H1 (cell line): ENCODE data around the gene RSKR. TPM values are rescaled to one million over a fixed set of nuclear protein-coding genes. Genes with fewer than 3 reads are reported as not detected.

Experiments used
- CTCF ChIA-PET: fragments of 300-600 bp; sonication (Branson Sonifier 250); formaldehyde crosslinking; loops from one replicate; lab custom pipeline; 2021; ENCODE audit not compliant: partially characterized antibody; lab: Charles Lee
- POLR2A ChIA-PET: fragments of 300-600 bp; sonication (Branson Sonifier 250); formaldehyde crosslinking; loops from one replicate; lab custom pipeline; 2021; ENCODE audit warnings: inconsistent platforms; ENCODE audit not compliant: partially characterized antibody; lab: Charles Lee
- DNase-seq, 2 experiments: peaks; one replicate each; pipeline versions ENCODE4 v3.0.0 to v3.0.0-alpha.2; 2010 to 2022; ENCODE audit warnings: low spot score in 2 of 2, low read depth in 1 of 2, mixed read lengths in 1 of 2
- FAIRE-seq: peaks from 2 replicates; lab custom pipeline; 2011; peaks lifted over from hg19 to GRCh38; lab: Jason Lieb, UNC
- H2AFZ ChIP-seq: 2 replicates; pipeline ENCODE4 v1.8.1; 2012; ENCODE audit warnings: low read length, inconsistent platforms
- H2AK5ac ChIP-seq: 2 replicates; pipeline ENCODE4 v1.6.1; 2013; ENCODE audit warnings: low read depth, low read length
- H2BK120ac ChIP-seq: replicated peaks from 2 replicates; pipeline ENCODE3; 2013; ENCODE audit warnings: low read depth, low read length, inconsistent platforms
- H2BK12ac ChIP-seq: 2 replicates; pipeline ENCODE4 v1.6.1; 2013; ENCODE audit warnings: low read depth, low read length
- H2BK15ac ChIP-seq: 2 replicates; pipeline ENCODE4 v1.6.1; 2013; ENCODE audit warnings: low read length
- H2BK20ac ChIP-seq: 2 replicates; pipeline ENCODE4 v1.6.1; 2013; ENCODE audit warnings: low read length
- H2BK5ac ChIP-seq: 2 replicates; pipeline ENCODE4 v1.6.1; 2013; ENCODE audit warnings: low read depth, low read length
- H3K14ac ChIP-seq: 2 replicates; pipeline ENCODE4 v1.6.1; 2013; ENCODE audit warnings: inconsistent platforms; ENCODE audit not compliant: insufficient read length
- H3K18ac ChIP-seq: 2 replicates; pipeline ENCODE4 v1.6.1; 2013; ENCODE audit warnings: low read length; ENCODE audit errors: extremely low read depth
- H3K23ac ChIP-seq: 2 replicates; pipeline ENCODE4 v1.6.1; 2013; ENCODE audit warnings: inconsistent platforms; ENCODE audit not compliant: insufficient read length
- H3K23me2 ChIP-seq: 2 replicates; pipeline ENCODE4 v1.6.1; 2013; ENCODE audit warnings: low read depth, low read length
- H3K27ac ChIP-seq: 2 replicates; pipeline ENCODE4 v1.6.1; 2011; ENCODE audit warnings: low read depth, low read length, inconsistent platforms
- H3K27me3 ChIP-seq, 4 experiments: replicated peaks in 1 of 4; 1 replicate in 1 of 4; 2 replicates in 3 of 4; pipeline versions ENCODE4 v1.6.1 to v1.8.1; 2011 to 2013; ENCODE audit warnings: low read length in 3 of 4, mild to moderate bottlenecking in 3 of 4, inconsistent platforms in 2 of 4, mixed read lengths in 2 of 4, moderate library complexity in 1 of 4; ENCODE audit not compliant: control insufficient read depth in 3 of 4, insufficient read depth in 3 of 4; ENCODE audit errors: extremely low read depth in 1 of 4
- H3K36me3 ChIP-seq, 4 experiments: 2 replicates each; pipeline versions ENCODE4 v1.6.1 to v1.8.1; 2011 to 2013; ENCODE audit warnings: mild to moderate bottlenecking in 4 of 4, low read length in 3 of 4, moderate library complexity in 2 of 4, control low read depth in 1 of 4, inconsistent platforms in 1 of 4; ENCODE audit not compliant: insufficient read depth in 4 of 4, control insufficient read depth in 2 of 4
- H3K4ac ChIP-seq: replicated peaks from 2 replicates; pipeline ENCODE3; 2013; ENCODE audit warnings: low read length, low read depth, mixed read lengths, inconsistent platforms; ENCODE audit not compliant: insufficient read length
- H3K4me1 ChIP-seq, 4 experiments: replicated peaks in 1 of 4; 1 replicate in 1 of 4; 2 replicates in 3 of 4; pipeline versions ENCODE4 v1.6.1 to v1.8.1; 2011 to 2013; ENCODE audit warnings: low read length in 3 of 4, inconsistent platforms in 2 of 4, mixed read lengths in 1 of 4; ENCODE audit not compliant: insufficient read depth in 4 of 4, control insufficient read depth in 3 of 4
- H3K4me2 ChIP-seq, 2 experiments: 2 replicates each; pipeline versions ENCODE4 v1.6.1 to v1.8.1; 2011 to 2013; ENCODE audit warnings: low read depth in 2 of 2, low read length in 2 of 2, control low read depth in 1 of 2, inconsistent platforms in 1 of 2, mild to moderate bottlenecking in 1 of 2; ENCODE audit not compliant: insufficient read depth in 1 of 2
- H3K4me3 ChIP-seq, 4 experiments: fragments of 200-600, 300-600 bp in 1 of 4; sonication (generic), shearing (Covaris generic), sonication (Bioruptor Twin) in 1 of 4; 2 replicates each; pipeline versions ENCODE4 v1.5.1 to v1.8.1; 2011 to 2016; ENCODE audit warnings: low read length in 4 of 4, low read depth in 3 of 4, control low read depth in 2 of 4, inconsistent platforms in 2 of 4, mild to moderate bottlenecking in 2 of 4, mixed read lengths in 1 of 4, moderate library complexity in 1 of 4; ENCODE audit not compliant: insufficient read depth in 2 of 4; ENCODE audit errors: extremely low read depth in 1 of 4
- H3K56ac ChIP-seq: replicated peaks from 2 replicates; pipeline ENCODE3; 2013; ENCODE audit warnings: low read depth, mild to moderate bottlenecking, mixed read lengths, low read length, inconsistent platforms; ENCODE audit not compliant: insufficient read length
- H3K79me1 ChIP-seq: 2 replicates; pipeline ENCODE4 v1.6.1; 2013; ENCODE audit warnings: low read depth, low read length, control low read depth
- H3K79me2 ChIP-seq, 2 experiments: 2 replicates each; pipeline versions ENCODE4 v1.6.1 to v1.8.1; 2012 to 2013; ENCODE audit warnings: low read length in 2 of 2, mild to moderate bottlenecking in 2 of 2, inconsistent platforms in 1 of 2; ENCODE audit not compliant: insufficient read depth in 2 of 2, control insufficient read depth in 1 of 2
- H3K9ac ChIP-seq, 4 experiments: replicated peaks in 1 of 4; 1 replicate in 1 of 4; 2 replicates in 3 of 4; pipeline versions ENCODE4 v1.6.1 to v1.8.1; 2011 to 2013; ENCODE audit warnings: low read depth in 3 of 4, low read length in 3 of 4, control low read depth in 2 of 4, mild to moderate bottlenecking in 2 of 4, moderate library complexity in 2 of 4, inconsistent platforms in 1 of 4; ENCODE audit errors: extremely low read depth in 1 of 4
- H3K9me3 ChIP-seq, 2 experiments: 2 replicates each; pipeline versions ENCODE4 v1.6.1 to v1.8.1; 2012 to 2013; ENCODE audit warnings: mild to moderate bottlenecking in 2 of 2, moderate library complexity in 2 of 2, control low read depth in 1 of 2, inconsistent platforms in 1 of 2, low read depth in 1 of 2, low read length in 1 of 2, mixed read lengths in 1 of 2; ENCODE audit not compliant: insufficient read depth in 2 of 2
- H4K20me1 ChIP-seq, 2 experiments: replicated peaks in 1 of 2; 2 replicates each; pipeline versions ENCODE3 to v1.8.1; 2011 to 2013; ENCODE audit warnings: inconsistent platforms in 2 of 2, low read length in 2 of 2, mild to moderate bottlenecking in 1 of 2; ENCODE audit not compliant: insufficient read depth in 2 of 2, control insufficient read depth in 1 of 2
- H4K5ac ChIP-seq: 2 replicates; pipeline ENCODE4 v1.6.1; 2013; ENCODE audit warnings: low read length, low read depth, mixed read lengths, inconsistent platforms; ENCODE audit not compliant: insufficient read length
- H4K8ac ChIP-seq: 2 replicates; pipeline ENCODE4 v1.8.0; 2013; ENCODE audit warnings: mild to moderate bottlenecking, moderate library complexity, low read length, inconsistent platforms; ENCODE audit not compliant: insufficient read depth; ENCODE audit errors: extremely low read depth
- H4K91ac ChIP-seq: replicated peaks from 2 replicates; pipeline ENCODE3; 2013; ENCODE audit warnings: low read length, mixed read lengths, inconsistent platforms; ENCODE audit not compliant: insufficient read length
- ASH2L ChIP-seq: fragments of 200-600, 300-600 bp; sonication (generic); IDR thresholded peaks from one replicate; pipeline ENCODE4 v1.7.1; 2017; ENCODE audit warnings: low read length
- BCL11A ChIP-seq, 2 experiments: IDR thresholded peaks; one replicate each; pipeline ENCODE4 v1.6.1; 2011; ENCODE audit warnings: low read depth in 2 of 2, low read length in 2 of 2, mild to moderate bottlenecking in 2 of 2
- CEBPB ChIP-seq: IDR thresholded peaks from 2 replicates; pipeline ENCODE4 v1.6.1; 2012; ENCODE audit warnings: low read depth, low read length
- FOSL1 ChIP-seq: IDR thresholded peaks from 2 replicates; pipeline ENCODE4 v1.6.1; 2011; ENCODE audit warnings: mild to moderate bottlenecking, low read depth, low read length, moderate library complexity; ENCODE audit not compliant: insufficient read depth
- GABPA ChIP-seq: IDR thresholded peaks from 2 replicates; pipeline ENCODE4 v1.6.1; 2011; ENCODE audit warnings: mild to moderate bottlenecking, low read length, moderate library complexity, borderline replicate concordance; ENCODE audit not compliant: insufficient read depth
- GTF2F1 ChIP-seq: IDR thresholded peaks from 2 replicates; pipeline ENCODE4 v1.6.1; 2012; ENCODE audit warnings: low read depth, low read length, improper control_type of control experiment, borderline replicate concordance
- NRF1 ChIP-seq: IDR thresholded peaks from 2 replicates; pipeline ENCODE4 v1.6.1; 2011; ENCODE audit warnings: mild to moderate bottlenecking, low read depth, low read length, improper control_type of control experiment
- PHF8 ChIP-seq: fragments of 200-600 bp; sonication (generic); conservative IDR thresholded peaks from 2 replicates; pipeline ENCODE4 v1.7.1; 2012; ENCODE audit warnings: low read depth, mild to moderate bottlenecking, inconsistent platforms, low read length, moderate library complexity
- SUZ12 ChIP-seq: fragments of 200-600 bp; sonication (generic); IDR thresholded peaks from 2 replicates; pipeline ENCODE4 v1.6.1; 2012; ENCODE audit warnings: mild to moderate bottlenecking, inconsistent platforms, low read length, moderate library complexity, mixed read lengths
- WGBS, 2 experiments: shearing (Covaris generic) in 1 of 2; methylation state at CpG; one replicate each; pipeline versions ENCODE4 v1.1.6 to v1.1.7; 2013 to 2015; ENCODE audit warnings: low lambda C conversion rate in 2 of 2, mixed read lengths in 2 of 2, inconsistent platforms in 1 of 2, low coverage in 1 of 2, missing lambda C conversion rate in 1 of 2; ENCODE audit not compliant: insufficient replicate concordance in 2 of 2, insufficient coverage in 1 of 2, insufficient read length in 1 of 2; ENCODE audit errors: extremely low coverage in 1 of 2, missing lambda C conversion rate in 1 of 2; 5-methylcytosine and 5-hydroxymethylcytosine counted together
- polyA plus RNA-seq, 7 experiments: library from polyadenylated mRNA; depleted of rRNA in 3 of 7; stranded (reverse) in 5 of 7; unstranded in 2 of 7; fragments of >200 nt in 5 of 7; fragments of 200-250 nt in 2 of 7; gene quantifications; 1 replicate in 5 of 7; 2 replicates in 1 of 7; 4 replicates in 1 of 7; pipeline versions ENCODE4 v1.2.1 to v1.2.3, GENCODE V29; 2011 to 2013; ENCODE audit warnings: missing spikeins in 2 of 7, mixed read lengths in 2 of 7
- total RNA-seq: library from RNA; stranded (reverse); fragmentation: NEBNext Ultra II Directional; extraction: Animal tissue kit (Norgen Biotek cat#: 25700); gene quantifications from 2 replicates; pipeline ENCODE4 v1.2.1, GENCODE V29; 2021
- TF ChIP-seq, protein P1 (sequence below), 3 experiments: IDR thresholded peaks; 1 replicate in 2 of 3; 2 replicates in 1 of 3; pipeline versions ENCODE4 v1.5.1 to v1.6.1; 2011; ENCODE audit warnings: low read length in 3 of 3, mild to moderate bottlenecking in 3 of 3, inconsistent platforms in 2 of 3, low read depth in 1 of 3, moderate library complexity in 1 of 3; ENCODE audit not compliant: insufficient read depth in 1 of 3; ENCODE audit errors: control extremely low read depth in 1 of 3
- TF ChIP-seq, protein P2 (sequence below): IDR thresholded peaks from 2 replicates; pipeline ENCODE4 v1.6.1; 2011; ENCODE audit warnings: low read depth, mild to moderate bottlenecking, low read length; ENCODE audit not compliant: insufficient read depth

The RSKR gene
- total and polyA plus RNA-seq, 2 of the 8 experiments (the other 6 are each of a cell fraction or from before 2014, with no cell fraction given), result 24.1 to 28.5 TPM

DNA sequence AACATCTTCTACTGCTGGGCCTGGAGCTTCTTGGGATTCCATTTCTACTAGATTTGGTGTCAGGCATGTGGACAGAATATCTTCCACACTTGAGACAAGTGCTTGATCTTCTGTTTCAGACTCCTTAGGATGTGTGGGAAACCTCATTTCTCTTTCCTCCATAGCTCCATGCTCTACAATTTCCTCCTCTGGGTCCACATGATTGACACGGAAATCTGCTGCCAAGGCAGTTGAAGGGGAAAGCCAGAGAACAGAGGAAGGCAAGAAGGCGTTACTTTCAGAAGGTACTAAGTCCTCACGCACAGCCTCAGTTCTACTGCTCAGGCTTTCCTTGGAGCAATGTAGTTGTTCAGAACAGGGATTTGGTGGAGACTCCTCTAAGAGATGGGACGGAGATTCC is 21.7 kb downstream of the RSKR start:
- no peak overlapping the region for H3K23ac ChIP-seq
- H2BK15ac ChIP-seq, result no peak overlapping the region
- H2BK12ac ChIP-seq, result no peak overlapping the region
- ChIA-PET CTCF (interaction anchor here (0.6 to 1.9 kb wide), 6 partner anchors 13 to 132 kb away, joined by 3 to 11 read pairs (median 3); no protein-coding TSS in a partner anchor), POLR2A (interaction anchor here (1.0 to 2.3 kb wide), 6 partner anchors 10 to 26 kb away, joined by 4 to 10 read pairs (median 5); partner anchors contain the start of genes ALDOC and RSKR)
- H4K20me1 ChIP-seq, result peaks cover 3 to 4% of the 10 kb centered on the region in 2 experiments
- no peak overlapping the region for H3K14ac ChIP-seq
- peaks cover 3 to 5% of the 10 kb centered on the region in 2 experiments for H3K79me2 ChIP-seq
- H3K79me1 ChIP-seq, result no peaks in the 10 kb centered on the region
- no peak overlapping the region for H2BK20ac ChIP-seq
- FAIRE-seq, result no peak
- H4K5ac ChIP-seq, result no peak overlapping the region
- H3K4me1 ChIP-seq, result no peaks in the 10 kb centered on the region
- H2BK120ac ChIP-seq, result no peak overlapping the region
- no peak for DNase-seq
- no peak overlapping the region for H4K91ac ChIP-seq
- no peak overlapping the region for H4K8ac ChIP-seq
- no peak overlapping the region for H3K4me2 ChIP-seq
- no peak overlapping the region for H2AFZ ChIP-seq
- no peak overlapping the region for H2BK5ac ChIP-seq
- no peak overlapping the region for H3K4ac ChIP-seq
- H2AK5ac ChIP-seq, result no peak overlapping the region
- H3K23me2 ChIP-seq, result no peaks in the 10 kb centered on the region
- peaks cover 29 to 56% (median 47%) of the 10 kb centered on the region in 4 experiments for H3K36me3 ChIP-seq
- no peak overlapping the region for H3K18ac ChIP-seq
- H3K27ac ChIP-seq, result no peak overlapping the region
- WGBS, 2 experiments, result 97% methylated on average over 4 of the region's 4 CpGs; no CpG with 5 or more reads in 1 of the 2 experiments
- H3K27me3 ChIP-seq, result no peaks in the 10 kb centered on the region
- H3K4me3 ChIP-seq, result no peak overlapping the region
- H3K9ac ChIP-seq, result no peak overlapping the region
- no peaks in the 10 kb centered on the region for H3K9me3 ChIP-seq
- H3K56ac ChIP-seq, result no peak overlapping the region
- TF ChIP-seq FOSL1 (no peak), PHF8 (no peak), CEBPB (no peak), ASH2L (no peak), GTF2F1 (no peak), NRF1 (no peak), BCL11A (IDR thresholded peaks at IDR 0.05; ENCODE audit: low read depth in 2 of 2, low read length in 2 of 2) (no peak), GABPA (no peak), SUZ12 (no peak)
- TF ChIP-seq, protein P1, sequence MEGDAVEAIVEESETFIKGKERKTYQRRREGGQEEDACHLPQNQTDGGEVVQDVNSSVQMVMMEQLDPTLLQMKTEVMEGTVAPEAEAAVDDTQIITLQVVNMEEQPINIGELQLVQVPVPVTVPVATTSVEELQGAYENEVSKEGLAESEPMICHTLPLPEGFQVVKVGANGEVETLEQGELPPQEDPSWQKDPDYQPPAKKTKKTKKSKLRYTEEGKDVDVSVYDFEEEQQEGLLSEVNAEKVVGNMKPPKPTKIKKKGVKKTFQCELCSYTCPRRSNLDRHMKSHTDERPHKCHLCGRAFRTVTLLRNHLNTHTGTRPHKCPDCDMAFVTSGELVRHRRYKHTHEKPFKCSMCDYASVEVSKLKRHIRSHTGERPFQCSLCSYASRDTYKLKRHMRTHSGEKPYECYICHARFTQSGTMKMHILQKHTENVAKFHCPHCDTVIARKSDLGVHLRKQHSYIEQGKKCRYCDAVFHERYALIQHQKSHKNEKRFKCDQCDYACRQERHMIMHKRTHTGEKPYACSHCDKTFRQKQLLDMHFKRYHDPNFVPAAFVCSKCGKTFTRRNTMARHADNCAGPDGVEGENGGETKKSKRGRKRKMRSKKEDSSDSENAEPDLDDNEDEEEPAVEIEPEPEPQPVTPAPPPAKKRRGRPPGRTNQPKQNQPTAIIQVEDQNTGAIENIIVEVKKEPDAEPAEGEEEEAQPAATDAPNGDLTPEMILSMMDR (IDR thresholded peaks at IDR 0.05; ENCODE audit: control extremely low read depth in 1 of 3, insufficient read depth in 1 of 3, low read depth in 1 of 3, low read length in 3 of 3), result no peak
- TF ChIP-seq, protein P2, sequence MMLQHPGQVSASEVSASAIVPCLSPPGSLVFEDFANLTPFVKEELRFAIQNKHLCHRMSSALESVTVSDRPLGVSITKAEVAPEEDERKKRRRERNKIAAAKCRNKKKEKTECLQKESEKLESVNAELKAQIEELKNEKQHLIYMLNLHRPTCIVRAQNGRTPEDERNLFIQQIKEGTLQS, result no peak
